SU-DHL-6 (cell line): Measurements from ENCODE around the gene FOXK1.

Source experiments
- CTCF ChIP-seq: fragments of 200-600 bp; sonication (generic); IDR thresholded peaks from one replicate; pipeline ENCODE4 v1.5.1; 2017; ENCODE audit warnings: antibody characterized with exemption, mild to moderate bottlenecking, low read length, moderate library complexity; ENCODE audit not compliant: insufficient read depth, poor library complexity, severe bottlenecking
- EZH2phosphoT487 ChIP-seq: fragments of 200-600 bp; sonication (generic), shearing (Covaris generic); conservative IDR thresholded peaks from 2 replicates; pipeline ENCODE4 v1.6.1; 2018; ENCODE audit warnings: mild to moderate bottlenecking, antibody characterized with exemption, low read length, moderate library complexity, mixed read lengths

GRCh38 chr7:4748231-4748681, 66.2 kb downstream of the FOXK1 start:
- TF ChIP-seq CTCF (no peak), EZH2phosphoT487 (no peak)
